WTC11 (cell line): Measurements from ENCODE around the gene ZSWIM3.

Experiments used
- CREB1 ChIP-seq: sonication (generic); formaldehyde crosslinking; IDR thresholded peaks from 2 replicates; pipeline ENCODE4 v1.8.0; 2023; ENCODE audit warnings: mild to moderate bottlenecking, missing genetic modification reagents
- JUN ChIP-seq: sonication (generic); formaldehyde crosslinking; IDR thresholded peaks from 2 replicates; pipeline ENCODE4 v1.8.0; 2023; ENCODE audit warnings: mild to moderate bottlenecking, missing genetic modification reagents
- NFATC4 ChIP-seq: fragments of 250-450 bp; sonication (Bioruptor Pico); IDR thresholded peaks from 2 replicates; pipeline ENCODE4 v1.9.0; 2021; ENCODE audit warnings: mild to moderate bottlenecking
- TF ChIP-seq, protein P1 (sequence below): sonication (generic); formaldehyde crosslinking; conservative IDR thresholded peaks from 2 replicates; pipeline ENCODE4 v1.8.1; 2022; ENCODE audit warnings: mild to moderate bottlenecking, missing genetic modification reagents
- TF ChIP-seq, protein P2 (sequence below): fragments of 200-600 bp; IDR thresholded peaks from 2 replicates; pipeline ENCODE4 v1.8.0; 2022; ENCODE audit warnings: antibody characterized with exemption
- TF ChIP-seq, protein P3 (sequence below): sonication (generic); formaldehyde crosslinking; IDR thresholded peaks from 2 replicates; pipeline ENCODE4 v1.8.1; 2022; ENCODE audit warnings: low read depth, missing genetic modification reagents, borderline replicate concordance
- TF ChIP-seq, protein P4 (sequence below): sonication (generic); formaldehyde crosslinking; IDR thresholded peaks from 2 replicates; pipeline ENCODE4 v1.8.0; 2022; ENCODE audit warnings: missing genetic modification reagents
- TF ChIP-seq, protein P5 (sequence below): sonication (generic); formaldehyde crosslinking; IDR thresholded peaks from 2 replicates; pipeline ENCODE4 v1.8.1; 2023; ENCODE audit warnings: mild to moderate bottlenecking, missing genetic modification reagents, borderline replicate concordance
- TF ChIP-seq, protein P6 (sequence below): sonication (generic); formaldehyde crosslinking; IDR thresholded peaks from 2 replicates; pipeline ENCODE4 v1.8.0; 2022; ENCODE audit warnings: mild to moderate bottlenecking, missing genetic modification reagents

DNA sequence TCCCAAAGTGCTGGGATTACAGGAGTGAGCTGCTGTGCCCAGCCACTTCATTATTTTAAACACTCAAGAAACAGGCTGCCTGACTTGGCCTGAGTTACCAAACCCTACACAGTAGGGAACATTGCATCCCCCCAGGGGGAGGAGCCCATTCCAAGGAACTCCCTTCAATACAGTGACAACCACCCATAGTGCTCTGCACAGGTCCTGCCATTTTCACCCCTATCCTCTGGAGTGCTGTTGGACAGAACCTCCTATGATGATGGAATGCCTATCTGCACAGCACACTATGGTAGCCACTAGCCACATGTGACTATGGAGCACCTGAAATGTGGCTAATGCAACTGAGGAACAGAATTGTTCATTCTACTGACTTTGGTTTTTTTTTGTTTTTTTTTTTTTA lies 12.0 kb upstream of the ZSWIM3 start:
- TF ChIP-seq, protein P1, sequence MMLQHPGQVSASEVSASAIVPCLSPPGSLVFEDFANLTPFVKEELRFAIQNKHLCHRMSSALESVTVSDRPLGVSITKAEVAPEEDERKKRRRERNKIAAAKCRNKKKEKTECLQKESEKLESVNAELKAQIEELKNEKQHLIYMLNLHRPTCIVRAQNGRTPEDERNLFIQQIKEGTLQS = no peak
- TF ChIP-seq, protein P2, sequence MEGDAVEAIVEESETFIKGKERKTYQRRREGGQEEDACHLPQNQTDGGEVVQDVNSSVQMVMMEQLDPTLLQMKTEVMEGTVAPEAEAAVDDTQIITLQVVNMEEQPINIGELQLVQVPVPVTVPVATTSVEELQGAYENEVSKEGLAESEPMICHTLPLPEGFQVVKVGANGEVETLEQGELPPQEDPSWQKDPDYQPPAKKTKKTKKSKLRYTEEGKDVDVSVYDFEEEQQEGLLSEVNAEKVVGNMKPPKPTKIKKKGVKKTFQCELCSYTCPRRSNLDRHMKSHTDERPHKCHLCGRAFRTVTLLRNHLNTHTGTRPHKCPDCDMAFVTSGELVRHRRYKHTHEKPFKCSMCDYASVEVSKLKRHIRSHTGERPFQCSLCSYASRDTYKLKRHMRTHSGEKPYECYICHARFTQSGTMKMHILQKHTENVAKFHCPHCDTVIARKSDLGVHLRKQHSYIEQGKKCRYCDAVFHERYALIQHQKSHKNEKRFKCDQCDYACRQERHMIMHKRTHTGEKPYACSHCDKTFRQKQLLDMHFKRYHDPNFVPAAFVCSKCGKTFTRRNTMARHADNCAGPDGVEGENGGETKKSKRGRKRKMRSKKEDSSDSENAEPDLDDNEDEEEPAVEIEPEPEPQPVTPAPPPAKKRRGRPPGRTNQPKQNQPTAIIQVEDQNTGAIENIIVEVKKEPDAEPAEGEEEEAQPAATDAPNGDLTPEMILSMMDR = no peak
- TF ChIP-seq, protein P3, sequence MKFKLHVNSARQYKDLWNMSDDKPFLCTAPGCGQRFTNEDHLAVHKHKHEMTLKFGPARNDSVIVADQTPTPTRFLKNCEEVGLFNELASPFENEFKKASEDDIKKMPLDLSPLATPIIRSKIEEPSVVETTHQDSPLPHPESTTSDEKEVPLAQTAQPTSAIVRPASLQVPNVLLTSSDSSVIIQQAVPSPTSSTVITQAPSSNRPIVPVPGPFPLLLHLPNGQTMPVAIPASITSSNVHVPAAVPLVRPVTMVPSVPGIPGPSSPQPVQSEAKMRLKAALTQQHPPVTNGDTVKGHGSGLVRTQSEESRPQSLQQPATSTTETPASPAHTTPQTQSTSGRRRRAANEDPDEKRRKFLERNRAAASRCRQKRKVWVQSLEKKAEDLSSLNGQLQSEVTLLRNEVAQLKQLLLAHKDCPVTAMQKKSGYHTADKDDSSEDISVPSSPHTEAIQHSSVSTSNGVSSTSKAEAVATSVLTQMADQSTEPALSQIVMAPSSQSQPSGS (CRISPR knock-in tag) = no peak
- TF ChIP-seq CREB1 (CRISPR knock-in tag) = no peak
- TF ChIP-seq JUN (CRISPR knock-in tag) = no peak
- TF ChIP-seq, protein P4, sequence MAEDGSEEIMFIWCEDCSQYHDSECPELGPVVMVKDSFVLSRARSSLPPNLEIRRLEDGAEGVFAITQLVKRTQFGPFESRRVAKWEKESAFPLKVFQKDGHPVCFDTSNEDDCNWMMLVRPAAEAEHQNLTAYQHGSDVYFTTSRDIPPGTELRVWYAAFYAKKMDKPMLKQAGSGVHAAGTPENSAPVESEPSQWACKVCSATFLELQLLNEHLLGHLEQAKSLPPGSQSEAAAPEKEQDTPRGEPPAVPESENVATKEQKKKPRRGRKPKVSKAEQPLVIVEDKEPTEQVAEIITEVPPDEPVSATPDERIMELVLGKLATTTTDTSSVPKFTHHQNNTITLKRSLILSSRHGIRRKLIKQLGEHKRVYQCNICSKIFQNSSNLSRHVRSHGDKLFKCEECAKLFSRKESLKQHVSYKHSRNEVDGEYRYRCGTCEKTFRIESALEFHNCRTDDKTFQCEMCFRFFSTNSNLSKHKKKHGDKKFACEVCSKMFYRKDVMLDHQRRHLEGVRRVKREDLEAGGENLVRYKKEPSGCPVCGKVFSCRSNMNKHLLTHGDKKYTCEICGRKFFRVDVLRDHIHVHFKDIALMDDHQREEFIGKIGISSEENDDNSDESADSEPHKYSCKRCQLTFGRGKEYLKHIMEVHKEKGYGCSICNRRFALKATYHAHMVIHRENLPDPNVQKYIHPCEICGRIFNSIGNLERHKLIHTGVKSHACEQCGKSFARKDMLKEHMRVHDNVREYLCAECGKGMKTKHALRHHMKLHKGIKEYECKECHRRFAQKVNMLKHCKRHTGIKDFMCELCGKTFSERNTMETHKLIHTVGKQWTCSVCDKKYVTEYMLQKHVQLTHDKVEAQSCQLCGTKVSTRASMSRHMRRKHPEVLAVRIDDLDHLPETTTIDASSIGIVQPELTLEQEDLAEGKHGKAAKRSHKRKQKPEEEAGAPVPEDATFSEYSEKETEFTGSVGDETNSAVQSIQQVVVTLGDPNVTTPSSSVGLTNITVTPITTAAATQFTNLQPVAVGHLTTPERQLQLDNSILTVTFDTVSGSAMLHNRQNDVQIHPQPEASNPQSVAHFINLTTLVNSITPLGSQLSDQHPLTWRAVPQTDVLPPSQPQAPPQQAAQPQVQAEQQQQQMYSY (CRISPR knock-in tag) = no peak
- no peak for TF ChIP-seq NFATC4
- TF ChIP-seq, protein P5, sequence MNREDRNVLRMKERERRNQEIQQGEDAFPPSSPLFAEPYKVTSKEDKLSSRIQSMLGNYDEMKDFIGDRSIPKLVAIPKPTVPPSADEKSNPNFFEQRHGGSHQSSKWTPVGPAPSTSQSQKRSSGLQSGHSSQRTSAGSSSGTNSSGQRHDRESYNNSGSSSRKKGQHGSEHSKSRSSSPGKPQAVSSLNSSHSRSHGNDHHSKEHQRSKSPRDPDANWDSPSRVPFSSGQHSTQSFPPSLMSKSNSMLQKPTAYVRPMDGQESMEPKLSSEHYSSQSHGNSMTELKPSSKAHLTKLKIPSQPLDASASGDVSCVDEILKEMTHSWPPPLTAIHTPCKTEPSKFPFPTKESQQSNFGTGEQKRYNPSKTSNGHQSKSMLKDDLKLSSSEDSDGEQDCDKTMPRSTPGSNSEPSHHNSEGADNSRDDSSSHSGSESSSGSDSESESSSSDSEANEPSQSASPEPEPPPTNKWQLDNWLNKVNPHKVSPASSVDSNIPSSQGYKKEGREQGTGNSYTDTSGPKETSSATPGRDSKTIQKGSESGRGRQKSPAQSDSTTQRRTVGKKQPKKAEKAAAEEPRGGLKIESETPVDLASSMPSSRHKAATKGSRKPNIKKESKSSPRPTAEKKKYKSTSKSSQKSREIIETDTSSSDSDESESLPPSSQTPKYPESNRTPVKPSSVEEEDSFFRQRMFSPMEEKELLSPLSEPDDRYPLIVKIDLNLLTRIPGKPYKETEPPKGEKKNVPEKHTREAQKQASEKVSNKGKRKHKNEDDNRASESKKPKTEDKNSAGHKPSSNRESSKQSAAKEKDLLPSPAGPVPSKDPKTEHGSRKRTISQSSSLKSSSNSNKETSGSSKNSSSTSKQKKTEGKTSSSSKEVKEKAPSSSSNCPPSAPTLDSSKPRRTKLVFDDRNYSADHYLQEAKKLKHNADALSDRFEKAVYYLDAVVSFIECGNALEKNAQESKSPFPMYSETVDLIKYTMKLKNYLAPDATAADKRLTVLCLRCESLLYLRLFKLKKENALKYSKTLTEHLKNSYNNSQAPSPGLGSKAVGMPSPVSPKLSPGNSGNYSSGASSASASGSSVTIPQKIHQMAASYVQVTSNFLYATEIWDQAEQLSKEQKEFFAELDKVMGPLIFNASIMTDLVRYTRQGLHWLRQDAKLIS (CRISPR knock-in tag) = no peak
- TF ChIP-seq, protein P6, sequence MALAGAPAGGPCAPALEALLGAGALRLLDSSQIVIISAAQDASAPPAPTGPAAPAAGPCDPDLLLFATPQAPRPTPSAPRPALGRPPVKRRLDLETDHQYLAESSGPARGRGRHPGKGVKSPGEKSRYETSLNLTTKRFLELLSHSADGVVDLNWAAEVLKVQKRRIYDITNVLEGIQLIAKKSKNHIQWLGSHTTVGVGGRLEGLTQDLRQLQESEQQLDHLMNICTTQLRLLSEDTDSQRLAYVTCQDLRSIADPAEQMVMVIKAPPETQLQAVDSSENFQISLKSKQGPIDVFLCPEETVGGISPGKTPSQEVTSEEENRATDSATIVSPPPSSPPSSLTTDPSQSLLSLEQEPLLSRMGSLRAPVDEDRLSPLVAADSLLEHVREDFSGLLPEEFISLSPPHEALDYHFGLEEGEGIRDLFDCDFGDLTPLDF = no peak
